Endothelial cell of umbilical vein (primary cell): ENCODE data around the gene LAMC2. TPM values are rescaled to one million over a fixed set of nuclear protein-coding genes. Genes with fewer than 3 reads are reported as not detected.

Experiments used
- BruUV-seq: library from RNA; stranded (reverse); fragments of 400-500 nt; replicated peaks from 2 replicates; lab custom pipeline; 2021; lab: Mats Ljungman, UMichigan
- CTCF ChIA-PET: fragments of 300-600, 350-600 bp; sonication (Branson Sonifier 250); formaldehyde crosslinking; loops from one replicate; lab custom pipeline; 2021; ENCODE audit warnings: antibody characterized with exemption, inconsistent platforms; lab: Charles Lee
- POLR2A ChIA-PET: fragments of 300-600, 350-600 bp; sonication (Branson Sonifier 250); formaldehyde crosslinking; loops from one replicate; lab custom pipeline; 2021; ENCODE audit warnings: antibody characterized with exemption, inconsistent platforms; lab: Charles Lee
- DNase-seq: peaks from one replicate; pipeline ENCODE4 v3.0.0-alpha.2; 2011; ENCODE audit warnings: low read depth, low spot score
- FAIRE-seq: peaks from 2 replicates; lab custom pipeline; 2011; peaks lifted over from hg19 to GRCh38; lab: Jason Lieb, UNC
- H2AFZ ChIP-seq: 2 replicates; pipeline ENCODE4 v1.6.0; 2012; ENCODE audit warnings: low read depth, low read length, control low read depth, inconsistent platforms
- H3K27ac ChIP-seq: 2 replicates; pipeline ENCODE4 v1.5.1; 2011; ENCODE audit warnings: low read depth, mild to moderate bottlenecking, control low read depth, low read length, moderate library complexity; ENCODE audit not compliant: insufficient read depth
- H3K27me3 ChIP-seq, 2 experiments: 2 replicates each; pipeline versions ENCODE4 v1.6.0 to v1.6.1; 2011; ENCODE audit warnings: low read length in 2 of 2, mixed read lengths in 1 of 2; ENCODE audit not compliant: control insufficient read depth in 2 of 2, insufficient read depth in 2 of 2
- H3K36me3 ChIP-seq, 2 experiments: 2 replicates in 1 of 2; 3 replicates in 1 of 2; pipeline ENCODE4 v1.5.1; 2011; ENCODE audit warnings: low read length in 2 of 2, mild to moderate bottlenecking in 1 of 2, moderate library complexity in 1 of 2; ENCODE audit not compliant: control insufficient read depth in 2 of 2, insufficient read depth in 2 of 2; ENCODE audit errors: extremely low read depth in 1 of 2
- H3K4me1 ChIP-seq: 3 replicates; pipeline ENCODE4 v1.5.1; 2011; ENCODE audit warnings: mild to moderate bottlenecking, low read length; ENCODE audit not compliant: control insufficient read depth, insufficient read depth; ENCODE audit errors: extremely low read depth
- H3K4me2 ChIP-seq: 2 replicates; pipeline ENCODE4 v1.6.1; 2011; ENCODE audit warnings: low read length, control low read depth, mixed read lengths; ENCODE audit not compliant: insufficient read depth
- H3K4me3 ChIP-seq, 3 experiments: fragments of 200-600 bp in 1 of 3; sonication (generic), shearing (Covaris generic) in 1 of 3; replicated peaks in 1 of 3; 2 replicates each; pipeline ENCODE4 v1.5.1; 2011 to 2016; ENCODE audit warnings: control low read depth in 3 of 3, low read length in 3 of 3, mild to moderate bottlenecking in 2 of 3, inconsistent platforms in 1 of 3, low read depth in 1 of 3, moderate library complexity in 1 of 3; ENCODE audit not compliant: insufficient read depth in 1 of 3
- H3K79me2 ChIP-seq: 2 replicates; pipeline ENCODE4 v1.6.0; 2012; ENCODE audit warnings: low read length, inconsistent platforms; ENCODE audit not compliant: control insufficient read depth, insufficient read depth
- H3K9ac ChIP-seq: replicated peaks from 2 replicates; pipeline ENCODE3; 2011; ENCODE audit warnings: low read length, control low read depth; ENCODE audit not compliant: insufficient read depth; ENCODE audit errors: extremely low read depth
- H3K9me1 ChIP-seq: replicated peaks from 3 replicates; pipeline ENCODE4 v1.6.0; 2011; ENCODE audit warnings: mild to moderate bottlenecking, low read length; ENCODE audit not compliant: control insufficient read depth, insufficient read depth; ENCODE audit errors: extremely low read depth
- H3K9me3 ChIP-seq: replicated peaks from 2 replicates; pipeline ENCODE4 v1.5.1; 2012; ENCODE audit warnings: low read length, inconsistent platforms; ENCODE audit not compliant: control insufficient read depth, insufficient read depth
- H4K20me1 ChIP-seq: replicated peaks from 2 replicates; pipeline ENCODE3; 2011; ENCODE audit warnings: mild to moderate bottlenecking, low read length; ENCODE audit not compliant: control insufficient read depth, insufficient read depth; ENCODE audit errors: extremely low read depth
- EZH2 ChIP-seq: IDR thresholded peaks from 2 replicates; pipeline ENCODE4 v1.6.1; 2012; ENCODE audit warnings: borderline replicate concordance, low read depth, mild to moderate bottlenecking, moderate library complexity, low read length, inconsistent platforms; ENCODE audit not compliant: severe bottlenecking
- FOS ChIP-seq: IDR thresholded peaks from 2 replicates; pipeline ENCODE4 v1.6.1; 2011; ENCODE audit warnings: mild to moderate bottlenecking, low read length, moderate library complexity, borderline replicate concordance; ENCODE audit not compliant: insufficient read depth
- GATA2 ChIP-seq: IDR thresholded peaks from 2 replicates; pipeline ENCODE4 v1.7.0; 2011; ENCODE audit warnings: low read depth, mild to moderate bottlenecking, moderate library complexity, mixed read lengths, low read length; ENCODE audit not compliant: insufficient read length, insufficient read depth
- JUN ChIP-seq: IDR thresholded peaks from 2 replicates; pipeline ENCODE4 v1.6.1; 2011; ENCODE audit warnings: borderline replicate concordance, low read depth; ENCODE audit not compliant: insufficient read length, insufficient read depth
- MYC ChIP-seq: IDR thresholded peaks from one replicate; pipeline ENCODE4 v1.6.1; 2011; ENCODE audit warnings: mild to moderate bottlenecking, low read depth, low read length
- POLR2A ChIP-seq: IDR thresholded peaks from 2 replicates; pipeline ENCODE4 v1.6.1; 2012; ENCODE audit warnings: low read depth, mild to moderate bottlenecking, control low read depth, low read length
- POLR2AphosphoS5 ChIP-seq: IDR thresholded peaks from 2 replicates; pipeline ENCODE4 v1.6.1; 2012; ENCODE audit warnings: low read depth, mild to moderate bottlenecking, control low read depth, low read length, moderate library complexity; ENCODE audit not compliant: insufficient read depth
- dilution Hi-C: fragments of 300-500 bp; cut with MboI; formaldehyde crosslinking; loops from one replicate; pipeline ENCODE4 v1.15.0; 2019; ENCODE audit warnings: low sequenced_read_pairs; ENCODE audit not compliant: extremely low pct_ligation_motif_present
- intact Hi-C: fragments of 100-400 bp; cut with micrococcal nuclease; formaldehyde crosslinking; loops from one replicate; pipeline ENCODE4 v1.10.0; 2022
- polyA plus RNA-seq, 4 experiments: library from polyadenylated mRNA; depleted of rRNA in 3 of 4; stranded (reverse) in 3 of 4; unstranded in 1 of 4; fragments of >200 nt; gene quantifications; 2 replicates each; pipeline versions ENCODE4 v1.2.1 to v1.2.3, GENCODE V29; 2011 to 2012; ENCODE audit warnings: missing spikeins in 1 of 4
- total RNA-seq: library from RNA; stranded (reverse); gene quantifications from 2 replicates; pipeline ENCODE4 v1.2.3, GENCODE V29; 2021
- TF ChIP-seq, protein P1 (sequence below), 2 donors: IDR thresholded peaks; 1 replicate in 1 of 2; 2 replicates in 1 of 2; pipeline ENCODE4 v1.5.1; 2011; ENCODE audit warnings: low read length in 2 of 2, mild to moderate bottlenecking in 2 of 2, moderate library complexity in 2 of 2, control low read depth in 1 of 2, inconsistent platforms in 1 of 2, low read depth in 1 of 2; ENCODE audit not compliant: insufficient read depth in 1 of 2; ENCODE audit errors: extremely low read depth in 1 of 2
- TF ChIP-seq, protein P2 (sequence below): IDR thresholded peaks from 2 replicates; pipeline ENCODE4 v1.6.1; 2011; ENCODE audit not compliant: insufficient read depth, insufficient read length

The LAMC2 gene
- total and polyA plus RNA-seq, 2 donors (not counting 3 experiments of a cell fraction or from before 2014, with no cell fraction given), result 0.23 to 0.82 TPM

DNA sequence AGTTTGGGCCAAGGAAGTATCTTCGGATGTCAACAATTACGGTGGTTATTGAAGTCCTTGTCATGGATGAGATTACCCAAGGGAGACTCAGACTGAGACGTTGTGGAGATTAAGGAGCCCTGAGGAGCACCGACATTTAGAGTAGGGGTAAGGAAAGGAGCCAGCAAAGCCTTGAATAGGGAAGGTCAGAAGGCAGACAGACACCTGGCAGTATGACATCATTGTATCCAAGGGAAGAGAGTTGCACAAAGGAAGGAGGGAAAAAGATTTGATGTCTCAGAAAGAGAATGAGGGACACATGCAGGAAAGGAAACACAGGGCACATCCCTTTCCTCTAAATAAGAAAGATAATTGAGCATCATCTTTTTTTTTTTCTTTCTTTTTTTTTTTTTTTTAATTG lies 11.7 kb downstream of the LAMC2 start:
- H2AFZ ChIP-seq, result no peak overlapping the region
- no peaks in the 10 kb centered on the region for H3K79me2 ChIP-seq
- DNase-seq (no peak), FAIRE-seq (no peak)
- no peak overlapping the region for H3K9ac ChIP-seq
- intact Hi-C loops, result no loop called here
- H4K20me1 ChIP-seq, result no peaks in the 10 kb centered on the region
- H3K9me1 ChIP-seq, result no peaks in the 10 kb centered on the region
- no peaks in the 10 kb centered on the region for H3K36me3 ChIP-seq
- no peak for TF ChIP-seq GATA2
- no peak for TF ChIP-seq POLR2AphosphoS5
- TF ChIP-seq FOS, result no peak
- TF ChIP-seq, protein P1, sequence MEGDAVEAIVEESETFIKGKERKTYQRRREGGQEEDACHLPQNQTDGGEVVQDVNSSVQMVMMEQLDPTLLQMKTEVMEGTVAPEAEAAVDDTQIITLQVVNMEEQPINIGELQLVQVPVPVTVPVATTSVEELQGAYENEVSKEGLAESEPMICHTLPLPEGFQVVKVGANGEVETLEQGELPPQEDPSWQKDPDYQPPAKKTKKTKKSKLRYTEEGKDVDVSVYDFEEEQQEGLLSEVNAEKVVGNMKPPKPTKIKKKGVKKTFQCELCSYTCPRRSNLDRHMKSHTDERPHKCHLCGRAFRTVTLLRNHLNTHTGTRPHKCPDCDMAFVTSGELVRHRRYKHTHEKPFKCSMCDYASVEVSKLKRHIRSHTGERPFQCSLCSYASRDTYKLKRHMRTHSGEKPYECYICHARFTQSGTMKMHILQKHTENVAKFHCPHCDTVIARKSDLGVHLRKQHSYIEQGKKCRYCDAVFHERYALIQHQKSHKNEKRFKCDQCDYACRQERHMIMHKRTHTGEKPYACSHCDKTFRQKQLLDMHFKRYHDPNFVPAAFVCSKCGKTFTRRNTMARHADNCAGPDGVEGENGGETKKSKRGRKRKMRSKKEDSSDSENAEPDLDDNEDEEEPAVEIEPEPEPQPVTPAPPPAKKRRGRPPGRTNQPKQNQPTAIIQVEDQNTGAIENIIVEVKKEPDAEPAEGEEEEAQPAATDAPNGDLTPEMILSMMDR (IDR thresholded peaks at IDR 0.05; ENCODE audit: extremely low read depth in 1 of 2, insufficient read depth in 1 of 2, low read depth in 1 of 2, low read length in 2 of 2), result no peak
- TF ChIP-seq, protein P2, sequence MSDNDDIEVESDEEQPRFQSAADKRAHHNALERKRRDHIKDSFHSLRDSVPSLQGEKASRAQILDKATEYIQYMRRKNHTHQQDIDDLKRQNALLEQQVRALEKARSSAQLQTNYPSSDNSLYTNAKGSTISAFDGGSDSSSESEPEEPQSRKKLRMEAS, result no peak
- TF ChIP-seq EZH2, result no peak
- TF ChIP-seq POLR2A, result no peak
- no peak for TF ChIP-seq JUN
- TF ChIP-seq MYC, result no peak
- H3K27me3 ChIP-seq, result no peaks in the 10 kb centered on the region
- no TSS peak for BruUV-seq
- ChIA-PET POLR2A (no interaction called here), CTCF (no interaction called here)
- dilution Hi-C loops, result no loop called here
- no peaks in the 10 kb centered on the region for H3K9me3 ChIP-seq
- H3K4me3 ChIP-seq, result no peak overlapping the region
- H3K27ac ChIP-seq, result no peak overlapping the region
- H3K4me2 ChIP-seq, result no peak overlapping the region
- peaks cover 12% of the 10 kb centered on the region for H3K4me1 ChIP-seq
